HG02571 (cell line): Measurements from ENCODE around the gene CD8A.

Experiments
- ATAC-seq: cut with Tn5 transposase; IDR thresholded peaks from one replicate; pipeline ENCODE4 v1.9.1; 2021; ENCODE audit warnings: mild to moderate bottlenecking, moderate library complexity; ENCODE audit not compliant: unreplicated experiment

Gene CD8A

DNA sequence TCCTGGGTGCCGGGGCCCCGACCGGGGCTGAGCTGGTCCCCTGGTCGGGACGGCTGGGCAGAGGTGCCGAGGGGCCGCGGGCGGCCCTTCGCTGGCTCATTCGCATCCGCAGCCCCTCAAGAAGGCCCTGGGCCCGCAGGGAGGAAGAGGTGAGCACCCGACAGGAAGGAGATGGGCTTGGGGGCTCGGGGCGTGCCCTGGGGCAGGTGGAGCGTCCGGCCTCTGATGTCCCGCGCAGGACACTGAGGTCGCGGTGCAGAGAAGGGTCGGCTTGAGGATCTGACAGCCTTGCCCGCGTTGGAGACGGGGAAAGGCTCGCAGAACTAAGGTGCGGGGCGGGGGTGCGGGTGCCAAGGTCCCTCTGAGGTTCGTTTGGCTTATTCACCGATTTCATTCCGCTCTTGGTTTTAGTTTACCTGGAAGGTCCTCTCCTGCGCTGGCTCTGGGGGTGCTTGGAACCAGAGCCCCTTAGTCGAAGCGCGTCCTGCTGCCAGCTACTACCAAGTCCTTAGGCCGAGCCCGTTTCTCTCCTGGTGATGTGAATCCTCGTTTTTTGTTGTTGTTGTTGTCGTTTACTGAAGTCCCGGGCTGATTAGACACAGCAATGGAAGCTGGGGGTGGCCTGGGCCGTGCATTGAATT lies 18.9 kb upstream of the CD8A start:
- ATAC-seq, result no peak

DNA sequence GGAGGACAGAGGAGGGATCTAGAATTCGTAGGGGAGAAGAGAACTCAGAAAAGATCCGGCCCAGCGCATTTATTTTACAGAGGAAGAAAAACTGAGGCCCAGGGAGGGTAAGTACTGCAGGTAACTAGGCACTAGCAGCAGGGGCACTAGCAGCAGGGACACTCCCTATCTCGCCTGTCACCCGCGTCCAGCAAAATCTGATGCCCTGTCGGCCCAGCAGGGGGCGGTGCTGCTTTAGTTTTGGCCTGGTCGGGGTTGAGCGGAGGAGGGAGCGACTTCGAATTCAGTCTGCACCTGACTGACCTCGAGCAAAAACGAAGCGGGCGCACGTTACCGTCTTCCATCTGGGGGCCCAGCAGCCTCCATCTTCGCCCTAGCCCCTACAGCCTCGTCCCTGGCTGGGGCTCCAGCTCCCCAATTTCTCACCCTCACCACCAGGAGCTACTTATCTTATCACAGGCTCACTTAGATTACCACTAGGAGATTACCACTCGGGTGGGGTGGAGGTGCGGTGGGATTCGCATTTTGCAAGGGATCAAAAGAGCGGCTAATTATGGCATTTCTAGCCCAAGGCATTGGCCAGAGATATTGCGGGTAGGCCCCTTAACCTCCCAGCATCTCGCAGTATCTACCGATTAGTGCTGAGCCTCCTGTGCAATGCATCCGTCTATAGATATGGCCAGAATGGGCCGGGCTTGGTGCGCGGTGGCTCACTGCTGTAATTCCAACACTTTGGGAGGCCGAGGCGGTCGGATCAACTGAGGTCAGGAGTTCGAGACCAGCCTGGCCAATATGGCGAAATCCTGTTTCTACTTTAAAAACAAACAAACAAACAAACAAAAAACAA lies 17.8 kb upstream of the CD8A start:
- ATAC-seq, result peak; percentile 97

DNA sequence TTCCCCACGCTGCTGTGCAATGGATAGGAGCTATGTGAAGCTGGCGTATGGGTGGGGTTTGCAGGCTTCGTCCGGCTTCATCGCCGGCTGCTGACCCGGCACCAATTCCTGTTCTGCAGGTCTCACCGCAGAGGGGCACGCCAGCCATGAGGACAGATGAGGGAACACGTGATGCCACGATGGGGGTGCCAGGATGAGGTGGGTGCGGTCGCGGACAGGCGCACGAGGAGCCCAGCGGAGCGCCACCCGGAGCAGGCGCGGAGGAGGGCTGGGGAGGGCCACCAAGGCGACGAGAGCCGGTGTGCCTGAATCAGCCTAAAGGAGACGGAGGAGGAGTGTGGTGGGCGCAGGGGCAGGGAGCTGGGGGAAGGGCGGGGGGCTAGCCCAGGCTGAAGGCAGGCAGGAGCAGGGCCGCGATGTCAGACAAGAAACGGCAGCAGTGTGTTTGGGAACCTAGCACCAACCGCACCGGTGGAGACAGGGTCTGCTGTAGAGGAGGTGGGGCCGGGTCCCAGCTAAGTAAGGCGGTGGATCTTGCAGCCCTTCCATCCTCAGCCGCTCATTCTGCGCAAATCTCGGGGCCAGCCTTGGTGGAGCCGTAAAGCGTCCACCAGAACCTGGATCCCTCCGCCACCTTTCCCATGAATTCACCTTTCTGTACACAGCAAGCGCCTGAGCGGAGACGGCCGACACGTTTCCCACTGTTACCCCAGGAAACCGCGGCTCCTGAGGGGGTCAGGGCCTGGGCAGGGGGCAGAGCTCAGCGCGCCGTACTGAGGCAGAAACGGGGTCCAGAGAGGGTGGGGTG lies 17.0 kb upstream of the CD8A start:
- ATAC-seq, result no peak

DNA sequence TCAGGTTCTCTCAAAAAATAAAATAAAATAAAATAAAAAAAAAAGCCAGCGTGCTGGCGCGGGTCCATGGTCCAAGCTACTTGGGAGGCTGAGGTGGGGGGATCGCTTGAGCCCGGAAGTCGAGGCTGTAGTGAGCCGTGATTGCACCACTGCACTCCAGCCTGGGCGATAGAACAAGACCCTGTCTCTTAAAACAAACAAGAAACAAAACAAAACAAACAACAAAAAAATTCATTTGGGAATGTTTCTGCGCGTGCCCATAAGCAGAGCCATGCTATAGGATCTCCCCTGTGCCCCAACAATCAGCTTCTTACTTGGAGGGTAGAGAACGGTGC lies 16.4 kb upstream of the CD8A start:
- no peak for ATAC-seq

DNA sequence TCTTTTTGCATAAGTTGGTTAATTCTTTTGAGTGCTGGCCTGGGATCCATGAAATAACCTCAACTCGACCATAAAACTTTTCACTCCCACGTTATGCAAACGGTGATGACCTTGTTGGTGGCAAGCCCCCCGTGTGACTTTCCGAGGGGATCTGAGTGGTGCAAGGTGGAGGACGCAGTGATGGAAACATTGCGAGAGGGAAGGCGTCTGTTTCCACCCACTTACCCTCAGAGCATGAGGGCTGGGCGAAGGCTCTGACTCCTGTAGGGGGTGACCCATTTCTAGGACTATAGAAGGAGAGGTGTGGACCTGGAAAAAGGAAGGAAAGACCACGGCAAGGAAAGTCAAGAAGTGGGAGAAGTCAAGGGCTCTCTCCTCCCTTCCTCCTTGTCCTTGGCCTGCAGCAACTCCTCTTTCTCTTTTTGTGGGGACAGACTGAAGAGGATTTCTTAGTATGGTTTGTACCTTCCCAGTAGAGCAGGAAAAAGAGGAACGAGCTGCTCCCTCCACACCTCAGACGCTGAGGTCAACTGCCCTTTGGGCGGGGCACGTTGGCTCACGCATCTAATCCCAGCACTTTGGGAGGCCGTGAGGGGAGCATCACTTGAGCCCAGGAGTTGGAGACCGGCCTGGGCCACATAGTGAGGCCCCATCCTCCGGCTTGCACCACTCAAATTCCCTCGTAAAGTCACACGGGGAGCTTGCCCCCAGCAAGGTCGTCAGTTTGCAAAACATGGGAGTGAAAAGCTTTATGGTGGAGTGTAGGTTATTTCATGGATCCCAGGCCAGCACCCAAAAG lies 15.5 kb upstream of the CD8A start:
- ATAC-seq, result no peak

DNA sequence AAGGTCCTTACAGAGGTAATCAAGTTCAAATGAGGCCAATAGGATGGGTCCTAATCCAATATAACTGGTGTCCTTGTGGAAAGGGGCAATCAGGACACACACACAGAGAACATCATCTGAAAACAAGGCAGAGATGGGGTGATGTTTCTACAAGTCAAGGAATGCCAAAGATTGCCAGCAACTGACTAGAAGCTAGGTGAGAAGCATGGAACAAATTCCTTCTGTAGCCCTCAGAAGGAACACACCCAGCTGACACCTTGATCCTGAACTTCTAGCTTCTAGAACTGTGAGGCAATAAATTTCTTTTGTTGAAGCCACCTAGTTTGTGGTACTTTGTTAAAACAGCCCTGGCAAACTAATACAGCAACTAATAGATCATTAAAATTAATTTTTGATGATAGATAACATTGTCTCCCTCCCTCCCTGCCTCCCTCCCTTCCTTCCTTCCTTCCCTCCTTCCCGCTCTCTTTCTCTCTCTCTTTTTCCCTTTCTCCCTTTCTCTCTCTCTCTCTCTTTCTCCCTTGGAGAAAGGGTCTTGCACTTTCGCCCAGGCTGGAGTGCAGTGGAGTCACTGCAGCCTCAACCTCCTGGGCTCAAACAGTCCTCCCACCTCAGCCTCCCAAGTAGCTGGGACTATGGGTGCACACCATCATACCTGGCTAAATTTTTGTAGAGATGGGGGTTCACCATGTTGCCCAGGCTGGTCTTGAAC lies 10.3 kb upstream of the CD8A start:
- ATAC-seq, result no peak

DNA sequence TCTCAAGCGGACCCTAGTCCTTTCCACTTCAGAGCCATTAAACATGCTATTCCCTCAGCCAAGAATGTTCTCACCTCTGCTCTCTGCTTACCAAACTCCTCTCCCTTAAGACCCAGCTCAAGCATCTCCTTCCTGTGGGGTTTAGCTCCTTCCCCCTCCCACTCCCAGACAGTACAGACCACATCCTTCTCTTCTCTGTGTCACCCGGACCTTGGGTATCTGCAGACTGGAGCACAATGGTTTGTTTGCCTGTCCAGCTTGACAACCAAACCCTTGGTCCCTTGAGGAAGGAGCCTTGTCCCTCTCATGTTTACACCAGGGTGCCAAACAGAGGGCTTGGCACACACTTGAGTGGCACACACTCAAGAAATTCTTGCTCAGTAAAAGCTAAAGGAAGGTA lies 4.1 kb upstream of the CD8A start:
- ATAC-seq, result no peak

DNA sequence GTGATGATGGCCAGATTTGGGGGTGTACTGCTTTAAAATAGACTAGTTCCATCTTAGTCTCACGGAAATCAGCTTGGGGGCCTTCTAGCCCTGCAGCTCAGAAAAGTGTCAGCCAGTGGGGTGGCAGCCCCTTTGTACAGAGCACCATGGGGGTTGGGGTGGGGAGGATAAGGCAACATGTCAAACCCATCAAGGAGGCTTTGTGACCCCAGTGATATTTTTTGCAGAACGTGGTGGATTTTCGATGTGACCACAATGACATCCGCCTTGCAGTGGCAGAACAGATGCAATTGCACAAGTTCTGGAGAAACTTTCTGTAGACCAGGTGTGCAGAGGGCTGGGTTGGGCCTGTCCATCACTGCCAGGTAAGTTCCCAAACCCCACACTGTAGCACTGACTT lies 3.0 kb upstream of the CD8A start:
- ATAC-seq, result no peak

DNA sequence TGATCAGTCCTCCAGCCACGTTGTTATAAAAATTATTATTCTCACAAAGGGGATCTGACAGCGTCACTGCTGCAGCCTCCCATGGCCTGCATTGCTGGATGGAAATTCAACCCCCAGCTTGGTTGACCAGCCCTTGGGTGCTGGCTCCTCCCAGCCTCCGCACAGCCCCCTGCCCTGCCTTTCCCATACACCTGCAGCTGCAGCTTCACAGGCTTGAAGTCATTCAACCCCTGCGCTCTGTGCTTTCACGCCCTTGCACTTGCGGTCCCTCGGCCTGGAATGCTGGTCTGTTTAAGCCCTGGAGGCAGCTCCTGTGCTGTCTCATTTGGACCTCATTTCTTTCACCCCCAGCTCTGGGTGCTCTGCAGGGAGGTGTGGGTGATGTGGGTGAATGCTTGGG lies 860 bp upstream of the CD8A start:
- ATAC-seq, result no peak

DNA sequence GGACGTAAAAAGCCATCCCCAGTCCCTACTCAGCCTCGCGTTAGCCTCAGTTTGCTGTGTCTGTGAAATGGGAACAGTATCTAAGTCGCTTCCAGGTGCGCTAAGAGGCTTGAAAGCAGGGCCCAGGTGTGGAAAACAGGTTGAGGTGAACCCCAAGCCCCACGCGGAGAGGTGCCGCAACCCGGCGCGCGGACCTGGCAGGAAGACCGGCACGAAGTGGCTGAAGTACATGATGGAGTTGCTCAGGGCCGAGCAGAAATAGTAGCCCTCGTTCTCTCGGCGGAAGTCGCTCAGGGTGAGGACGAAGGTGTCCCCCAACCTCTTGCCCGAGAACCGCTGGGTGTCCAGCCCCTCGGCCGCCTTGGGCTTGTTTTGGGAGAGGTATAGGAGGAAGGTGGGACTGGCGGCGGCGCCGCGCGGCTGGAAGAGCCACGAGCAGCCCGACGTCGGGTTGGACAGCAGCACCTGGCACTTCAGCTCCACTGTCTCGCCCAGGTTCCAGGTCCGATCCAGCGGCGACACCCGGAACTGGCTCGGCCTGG lies 508 bp downstream of the CD8A start:
- no peak for ATAC-seq

DNA sequence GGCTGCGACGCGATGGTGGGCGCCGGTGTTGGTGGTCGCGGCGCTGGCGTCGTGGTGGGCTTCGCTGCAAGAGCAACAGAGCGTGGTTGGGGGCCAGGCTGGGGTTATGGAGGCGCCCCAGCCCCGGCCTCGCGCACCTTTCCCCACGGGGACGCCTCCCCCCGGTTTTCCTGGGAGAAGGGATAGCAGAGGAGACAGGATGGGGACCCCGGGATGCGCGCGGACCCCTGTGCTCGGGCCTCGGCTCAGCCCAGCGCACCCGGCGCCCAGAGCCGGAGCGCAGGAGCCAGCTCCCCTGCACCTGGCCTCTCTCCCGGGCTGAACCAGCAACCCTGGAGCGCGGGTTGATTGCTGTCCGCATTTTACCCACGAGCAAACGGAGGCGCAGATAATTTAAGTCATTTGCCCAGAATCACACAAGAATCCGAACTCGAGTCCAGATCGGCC lies 1.0 kb downstream of the CD8A start:
- ATAC-seq, result no peak

DNA sequence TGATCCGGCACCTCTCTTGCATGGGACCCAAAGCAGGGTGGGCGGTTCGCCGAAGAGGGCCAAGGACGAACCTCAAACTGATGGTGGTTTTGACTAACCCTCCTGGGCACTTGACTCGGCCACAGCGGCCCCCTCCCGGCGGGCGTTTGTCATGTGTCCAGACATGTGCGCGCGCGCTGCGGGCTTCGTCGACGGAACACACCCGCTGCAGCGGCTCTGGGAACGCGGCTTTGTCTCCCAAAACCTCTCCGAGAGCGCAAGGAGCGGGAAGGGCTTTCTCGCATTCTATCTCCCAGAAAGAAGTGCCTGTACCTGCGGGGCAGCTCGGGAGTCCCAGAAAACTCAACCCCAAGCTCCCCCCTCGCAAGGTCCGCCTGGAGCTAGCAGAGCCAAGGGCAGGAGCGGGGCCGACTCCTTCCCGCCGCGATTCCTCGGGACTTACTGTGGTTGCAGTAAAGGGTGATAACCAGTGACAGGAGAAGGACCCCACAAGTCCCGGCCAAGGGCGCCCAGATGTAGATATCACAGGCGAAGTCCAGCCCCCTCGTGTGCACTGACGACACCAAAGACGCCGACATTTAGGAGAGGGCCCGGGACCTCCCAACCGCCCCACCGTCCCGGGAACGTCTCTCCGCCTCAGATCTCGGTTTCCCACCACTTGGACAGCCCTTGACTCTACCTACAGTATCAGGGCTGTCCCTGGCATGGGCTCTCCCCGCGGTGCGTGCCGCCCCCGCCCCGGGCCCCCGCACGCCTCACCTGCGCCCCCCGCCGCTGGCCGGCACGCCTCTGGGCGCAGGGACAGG lies 1.6 kb downstream of the CD8A start:
- no peak for ATAC-seq

DNA sequence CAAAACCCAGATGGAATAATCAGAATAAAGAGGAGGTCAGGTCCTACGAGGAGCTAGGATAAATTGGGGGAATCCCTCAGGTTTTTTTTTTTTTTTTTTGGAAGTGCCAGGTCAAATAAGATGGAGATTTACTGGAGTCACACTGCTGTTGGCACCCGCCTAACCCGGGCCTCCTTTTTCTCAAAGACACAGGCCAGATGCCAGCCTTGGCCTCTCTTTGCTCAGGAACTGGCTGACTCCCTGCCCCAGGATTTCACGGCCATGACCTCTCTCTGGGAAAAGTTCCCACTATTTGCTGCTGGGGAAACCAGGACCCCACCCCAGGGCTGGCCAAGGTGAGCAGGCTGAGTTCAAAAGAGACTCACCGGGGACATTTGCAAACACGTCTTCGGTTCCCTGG lies 2.5 kb downstream of the CD8A start:
- no peak for ATAC-seq

DNA sequence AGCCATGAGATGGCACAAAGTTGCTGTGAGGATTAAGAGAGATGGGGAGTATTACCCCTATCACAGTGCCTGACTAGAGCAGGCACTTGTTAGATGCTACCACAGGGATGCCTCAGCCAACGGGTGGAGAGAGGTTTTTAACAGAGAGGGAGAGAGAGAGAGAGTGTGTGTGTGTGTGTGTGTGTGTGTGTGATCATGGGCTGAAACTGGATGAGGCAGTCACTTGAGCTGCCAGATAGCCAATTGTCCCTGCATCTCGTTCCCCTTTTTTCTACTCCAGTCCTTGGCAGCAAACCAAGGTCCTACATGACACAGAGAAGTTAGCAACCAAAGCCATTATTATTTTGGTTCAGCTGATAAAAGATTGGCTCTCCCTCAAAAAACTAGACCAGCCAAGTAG lies 3.0 kb downstream of the CD8A start:
- ATAC-seq, result no peak

DNA sequence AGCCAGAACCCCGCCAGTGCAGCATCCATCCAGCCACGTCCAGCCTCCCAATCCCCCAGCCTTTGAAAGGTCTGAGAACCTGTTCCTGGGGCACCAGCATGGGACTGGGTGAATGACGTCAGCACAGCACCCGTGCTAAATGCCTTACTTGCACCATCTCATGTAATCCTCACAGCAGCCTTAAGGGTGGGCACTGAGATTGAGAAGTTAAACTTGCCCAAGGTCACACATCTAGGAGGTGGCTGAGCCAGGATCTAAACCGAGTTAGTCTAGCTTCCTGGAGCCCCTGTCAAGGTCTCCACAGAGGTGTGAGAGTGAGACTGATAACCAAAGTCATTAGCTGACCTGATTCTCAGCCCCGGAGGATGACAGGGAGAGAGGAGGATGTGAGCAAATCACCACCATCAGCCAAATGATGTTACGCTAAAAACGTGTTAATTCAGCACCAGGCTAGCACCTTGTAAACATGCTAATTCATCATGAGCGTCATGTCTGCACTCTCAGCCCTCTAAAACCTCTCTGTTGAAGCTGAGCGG lies 4.6 kb downstream of the CD8A start:
- no peak for ATAC-seq

DNA sequence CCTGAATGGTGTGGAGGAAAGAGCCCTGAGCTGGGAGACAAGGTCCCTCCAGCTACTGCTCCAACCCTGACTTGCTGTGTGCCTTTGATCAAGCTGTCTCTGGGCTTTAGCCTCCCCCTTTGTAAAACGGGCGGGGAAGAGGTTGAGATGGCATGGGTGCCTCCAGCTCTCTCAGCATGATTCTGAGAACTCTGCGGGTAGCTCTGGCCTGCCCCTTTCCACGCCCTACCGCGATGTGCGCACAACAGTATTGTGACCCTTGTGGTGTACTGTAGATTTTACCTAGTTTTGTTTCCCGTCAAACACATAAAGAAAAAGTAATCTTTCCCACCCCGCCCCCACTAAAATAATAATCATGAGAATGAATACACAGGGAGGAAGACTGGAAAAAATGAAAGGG lies 5.3 kb downstream of the CD8A start:
- ATAC-seq, result no peak

DNA sequence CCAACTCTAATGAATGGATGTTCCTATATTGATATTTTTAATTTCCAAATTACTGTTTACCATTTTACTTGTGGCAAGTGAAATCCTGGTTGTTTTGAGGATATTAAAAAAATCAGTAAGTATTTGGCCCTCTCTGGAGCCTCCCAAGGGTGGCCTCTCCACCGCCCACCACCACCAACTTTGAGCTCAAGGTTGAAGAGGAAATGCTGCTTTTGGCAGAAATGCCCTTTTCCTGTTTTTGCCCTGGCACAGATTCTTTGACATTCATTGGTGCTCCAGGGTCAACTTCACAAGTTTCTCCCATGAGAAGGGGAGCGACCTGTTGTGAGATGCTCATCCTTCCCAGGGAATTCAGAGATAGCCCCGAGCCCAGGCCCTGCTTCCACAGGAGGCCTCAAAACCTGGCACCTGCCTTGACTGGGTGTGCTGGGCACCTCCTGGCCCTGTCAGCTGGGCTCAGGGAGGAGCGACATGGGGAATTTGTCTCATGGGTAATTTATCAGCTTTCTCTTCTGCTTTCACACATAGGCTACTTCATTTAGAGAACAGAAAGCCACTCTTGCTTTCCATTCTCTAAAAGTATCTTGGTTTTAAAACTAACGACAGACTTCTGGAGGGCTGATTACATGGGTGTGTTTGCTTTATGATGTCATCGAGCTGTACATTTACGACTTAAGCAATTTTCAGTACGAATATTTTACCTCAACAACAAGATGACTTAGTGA lies 6.9 kb downstream of the CD8A start:
- ATAC-seq, result peak; percentile 97

DNA sequence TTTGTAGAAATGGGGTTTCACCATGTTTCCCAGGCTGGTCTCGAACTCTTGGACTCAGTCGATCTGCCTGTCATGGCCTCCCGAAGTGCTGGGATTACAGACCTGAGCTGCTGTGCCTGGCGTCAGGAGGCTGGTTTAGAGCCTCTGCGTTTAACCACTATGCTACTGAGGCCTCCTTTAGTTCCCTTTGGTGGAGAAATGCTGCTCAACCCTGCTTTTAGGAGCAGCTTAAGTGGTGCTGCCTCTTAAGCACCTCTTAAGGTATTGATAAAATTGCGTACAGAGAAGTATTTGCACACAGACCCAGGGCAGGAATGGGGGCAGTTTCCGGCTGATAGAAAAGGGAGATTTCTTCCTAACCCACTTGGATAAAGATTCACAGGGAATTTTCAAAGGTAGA lies 8.0 kb downstream of the CD8A start:
- no peak for ATAC-seq
